PFSK-1 (cell line): Measurements from ENCODE around the gene TXNL1.

Experiments
- FOXP2 ChIP-seq: optimal IDR thresholded peaks from 2 replicates; pipeline ENCODE3; 2011; ENCODE audit warnings: borderline replicate concordance, control low read depth, inconsistent platforms; ENCODE audit not compliant: insufficient read depth; ENCODE audit errors: extremely low read length, extremely low read depth
- POLR2AphosphoS5 ChIP-seq: IDR thresholded peaks from 2 replicates; pipeline ENCODE4 v1.6.1; 2012; ENCODE audit warnings: low read depth, mild to moderate bottlenecking, control low read depth, low read length, moderate library complexity
- REST ChIP-seq, 2 experiments: IDR thresholded peaks; 2 replicates each; pipeline versions ENCODE4 v1.6.1 to v1.8.0; 2011 to 2012; ENCODE audit warnings: low read depth in 2 of 2, low read length in 2 of 2, control low read depth in 1 of 2, inconsistent platforms in 1 of 2, mild to moderate bottlenecking in 1 of 2, moderate library complexity in 1 of 2; ENCODE audit not compliant: insufficient read depth in 1 of 2
- SIN3A ChIP-seq: IDR thresholded peaks from 2 replicates; pipeline ENCODE4 v1.6.1; 2012; ENCODE audit warnings: mild to moderate bottlenecking, low read length, moderate library complexity, borderline replicate concordance; ENCODE audit not compliant: insufficient read depth
- TAF1 ChIP-seq: IDR thresholded peaks from 2 replicates; pipeline ENCODE4 v1.6.1; 2012; ENCODE audit warnings: low read length, control low read depth, borderline replicate concordance; ENCODE audit not compliant: insufficient read depth

The TXNL1 gene

GRCh38 chr18:56576826-56577573 is 61.4 kb downstream of the TXNL1 start:
- TF ChIP-seq POLR2AphosphoS5: no peak
- TF ChIP-seq FOXP2: no peak
- TF ChIP-seq REST (IDR thresholded peaks at IDR 0.05; ENCODE audit: insufficient read depth in 1 of 2, low read depth in 2 of 2, low read length in 2 of 2): no peak
- no peak for TF ChIP-seq SIN3A
- TF ChIP-seq TAF1: no peak

GRCh38 chr18:56575819-56576663 is 62.4 kb downstream of the TXNL1 start:
- no peak for TF ChIP-seq SIN3A

GRCh38 chr18:56574861-56575260 is 63.5 kb downstream of the TXNL1 start:
- TF ChIP-seq TAF1 (no peak), SIN3A (no peak), FOXP2 (no peak), POLR2AphosphoS5 (no peak), REST (IDR thresholded peaks at IDR 0.05; ENCODE audit: insufficient read depth in 1 of 2, low read depth in 2 of 2, low read length in 2 of 2) (no peak)

- TF ChIP-seq REST (IDR thresholded peaks at IDR 0.05; ENCODE audit: insufficient read depth in 1 of 2, low read depth in 2 of 2, low read length in 2 of 2): no peak
- TF ChIP-seq FOXP2: no peak
- TF ChIP-seq SIN3A: no peak
- no peak for TF ChIP-seq POLR2AphosphoS5
- no peak for TF ChIP-seq TAF1
These were observed 67.4 kb downstream of the TXNL1 start for GRCh38 chr18:56570978-56571377.

- TF ChIP-seq POLR2AphosphoS5 (no peak), TAF1 (no peak), REST (IDR thresholded peaks at IDR 0.05; ENCODE audit: insufficient read depth in 1 of 2, low read depth in 2 of 2, low read length in 2 of 2) (no peak), SIN3A (no peak), FOXP2 (no peak)
These were observed 69.0 kb downstream of the TXNL1 start for GRCh38 chr18:56569416-56569815.
